Skeletal muscle tissue (tissue), 4 donors: ENCODE results near the gene KRT14. TPM values are rescaled to one million over a fixed set of nuclear protein-coding genes. Genes with fewer than 3 reads are reported as not detected.
"Not testable (repeated sequence)": the region's sequence is repeated elsewhere in the genome, so short reads cannot be mapped to it uniquely, and the experiment has no call there.

Experiments
- H3K27ac ChIP-seq: one replicate; pipeline ENCODE4 v1.7.0; 2013; ENCODE audit warnings: mild to moderate bottlenecking, low read depth, low read length, inconsistent platforms
- H3K27me3 ChIP-seq, 3 donors: one replicate each; pipeline ENCODE4 v1.7.0; 2013; ENCODE audit warnings: low read length in 3 of 3; ENCODE audit not compliant: control insufficient read depth in 3 of 3, insufficient read depth in 3 of 3
- H3K36me3 ChIP-seq, 3 donors: one replicate each; pipeline ENCODE4 v1.7.0; 2013; ENCODE audit warnings: low read length in 3 of 3; ENCODE audit not compliant: control insufficient read depth in 3 of 3, insufficient read depth in 3 of 3
- H3K4me1 ChIP-seq, 3 donors: one replicate each; pipeline ENCODE4 v1.7.0; 2013; ENCODE audit warnings: low read length in 3 of 3, mild to moderate bottlenecking in 3 of 3; ENCODE audit not compliant: control insufficient read depth in 3 of 3, insufficient read depth in 3 of 3
- H3K4me3 ChIP-seq, 3 donors: one replicate each; pipeline ENCODE4 v1.7.0; 2013; ENCODE audit warnings: low read length in 3 of 3
- H3K9ac ChIP-seq, 3 donors: one replicate each; pipeline ENCODE4 v1.7.0; 2013; ENCODE audit warnings: low read length in 3 of 3, mild to moderate bottlenecking in 3 of 3, moderate library complexity in 2 of 3, low read depth in 1 of 3
- H3K9me3 ChIP-seq, 3 donors: one replicate each; pipeline ENCODE4 v1.7.0; 2013; ENCODE audit warnings: low read length in 3 of 3; ENCODE audit not compliant: control insufficient read depth in 3 of 3
- total RNA-seq: library from RNA; depleted of rRNA; stranded (reverse); fragments of >200 nt; gene quantifications from one replicate; pipeline ENCODE4 v1.2.3, GENCODE V29; 2014
- donor health status: Osteomylitis.

Gene KRT14
- total RNA-seq, 1 donor from 2014 or later: 1.0 TPM

- H3K9me3 ChIP-seq, H3K4me1 ChIP-seq, H3K27ac ChIP-seq, H3K9ac ChIP-seq, H3K4me3 ChIP-seq, H3K36me3 ChIP-seq: not testable (repeated sequence)
- H3K27me3 ChIP-seq: peaks cover 0 to 21% (median 11%) of the 10 kb centered on the region in 3 donors
Measured at GRCh38 chr17:41622340-41623183, 35.9 kb upstream of the KRT14 start.

- H3K4me3 ChIP-seq: no peak overlapping the region
- H3K4me1 ChIP-seq: no peaks in the 10 kb centered on the region
- H3K27ac ChIP-seq: no peak overlapping the region
- no peaks in the 10 kb centered on the region for H3K36me3 ChIP-seq
- H3K27me3 ChIP-seq: peaks cover 0 to 25% (median 18%) of the 10 kb centered on the region in 3 donors
- H3K9me3 ChIP-seq: no peaks in the 10 kb centered on the region
- no peak overlapping the region for H3K9ac ChIP-seq
Measured at GRCh38 chr17:41621916-41622315, 35.2 kb upstream of the KRT14 start.

DNA sequence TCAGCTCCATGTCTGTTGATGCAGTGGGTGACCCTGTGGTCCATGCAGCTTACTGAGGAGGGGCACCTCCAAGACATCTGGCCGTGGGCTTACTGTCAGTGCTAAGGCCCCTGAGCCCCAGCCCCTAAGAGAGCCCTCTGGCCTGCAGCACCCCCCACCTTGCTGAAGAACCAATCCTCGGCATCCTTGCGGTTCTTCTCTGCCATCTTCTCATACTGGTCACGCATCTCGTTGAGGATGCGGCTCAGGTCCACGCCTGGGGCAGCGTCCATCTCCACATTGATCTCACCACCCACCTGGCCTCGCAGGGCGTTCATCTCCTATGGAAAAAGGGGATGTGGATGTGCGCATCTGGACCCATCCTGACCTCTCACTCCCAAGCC is 34.7 kb upstream of the KRT14 start:
- not testable (repeated sequence) for H3K4me3 ChIP-seq, H3K9me3 ChIP-seq, H3K27ac ChIP-seq, H3K4me1 ChIP-seq, H3K9ac ChIP-seq, H3K36me3 ChIP-seq
- peaks cover 0 to 25% (median 20%) of the 10 kb centered on the region in 3 donors for H3K27me3 ChIP-seq

DNA sequence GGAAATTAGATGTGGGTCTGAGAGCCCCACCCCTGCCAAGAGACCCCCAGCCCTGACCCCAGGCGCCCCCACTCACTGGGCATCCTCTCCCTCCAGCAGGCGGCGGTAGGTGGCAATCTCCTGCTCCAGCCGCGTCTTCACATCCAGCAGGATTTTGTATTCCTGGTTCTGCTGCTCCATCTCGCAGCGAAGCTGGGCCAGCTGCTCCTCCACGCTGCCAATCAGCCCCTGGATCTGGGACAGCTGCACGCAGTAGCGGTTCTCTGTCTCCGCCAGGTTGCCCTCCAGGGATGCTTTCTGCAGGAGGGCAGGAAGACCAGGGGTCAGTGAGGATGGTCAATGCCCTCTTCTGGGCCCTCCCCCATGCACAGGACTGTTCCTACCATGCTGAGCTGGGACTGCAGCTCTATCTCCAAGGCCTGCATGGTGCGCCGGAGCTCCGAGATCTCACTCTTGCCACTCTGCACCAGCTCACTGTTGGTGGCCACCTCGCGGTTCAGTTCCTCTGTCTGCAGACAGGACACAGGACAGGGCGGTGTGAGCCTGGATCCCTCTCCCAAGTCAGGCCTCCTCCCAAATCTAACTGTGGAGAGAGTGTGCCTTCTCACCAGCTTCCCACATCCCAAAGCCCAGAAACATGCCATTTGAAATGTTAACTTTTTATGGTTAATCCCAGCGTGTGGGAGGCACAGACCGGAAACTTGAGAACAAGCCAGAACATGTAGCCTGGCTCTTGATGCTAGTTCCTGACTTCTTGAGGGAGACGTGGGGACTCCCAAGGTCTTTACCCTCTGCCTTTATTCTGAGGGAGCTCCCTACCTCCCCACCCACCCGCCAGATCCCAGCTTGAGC is 34.1 kb upstream of the KRT14 start:
- Histone ChIP-seq H3K9ac (no peak overlapping the region), H3K4me3 (no peak overlapping the region), H3K27me3 (peaks cover 0 to 24% (median 20%) of the 10 kb centered on the region in 3 donors), H3K4me1 (no peaks in the 10 kb centered on the region), H3K36me3 (no peaks in the 10 kb centered on the region), H3K9me3 (no peaks in the 10 kb centered on the region), H3K27ac (no peak overlapping the region)

GRCh38 chr17:41619927-41620582 is 33.4 kb upstream of the KRT14 start:
- H3K27ac ChIP-seq, H3K9me3 ChIP-seq, H3K4me3 ChIP-seq, H3K4me1 ChIP-seq, H3K9ac ChIP-seq, H3K36me3 ChIP-seq: not testable (repeated sequence)
- H3K27me3 ChIP-seq: peaks cover 0 to 27% (median 20%) of the 10 kb centered on the region in 3 donors

GRCh38 chr17:41619036-41619926 is 32.6 kb upstream of the KRT14 start:
- Histone ChIP-seq H3K4me1 (no peaks in the 10 kb centered on the region), H3K27ac (no peak overlapping the region), H3K36me3 (no peaks in the 10 kb centered on the region), H3K9ac (no peak overlapping the region), H3K4me3 (no peak overlapping the region), H3K9me3 (no peaks in the 10 kb centered on the region), H3K27me3 (peaks cover 0 to 28% (median 20%) of the 10 kb centered on the region in 3 donors)

- Histone ChIP-seq H3K9me3 (no peaks in the 10 kb centered on the region), H3K36me3 (no peaks in the 10 kb centered on the region), H3K27me3 (peaks cover 0 to 28% (median 20%) of the 10 kb centered on the region in 3 donors), H3K9ac (no peak overlapping the region), H3K4me1 (no peaks in the 10 kb centered on the region), H3K27ac (no peak overlapping the region), H3K4me3 (no peak overlapping the region)
Measured at GRCh38 chr17:41618341-41619035, 31.8 kb upstream of the KRT14 start.

- Histone ChIP-seq H3K27me3 (peaks cover 0 to 27% (median 15%) of the 10 kb centered on the region in 3 donors), H3K36me3 (no peaks in the 10 kb centered on the region), H3K4me3 (no peak overlapping the region), H3K4me1 (no peaks in the 10 kb centered on the region), H3K9ac (no peak overlapping the region), H3K9me3 (no peaks in the 10 kb centered on the region), H3K27ac (no peak overlapping the region)
Measured at GRCh38 chr17:41617698-41618097, 31.0 kb upstream of the KRT14 start.

GRCh38 chr17:41617136-41617535 is 30.4 kb upstream of the KRT14 start:
- peaks cover 0 to 25% (median 15%) of the 10 kb centered on the region in 3 donors for H3K27me3 ChIP-seq

More at GRCh38 chr17:41617136-41617535, 30.4 kb upstream of the KRT14 start:
- H3K4me3 ChIP-seq: no peak overlapping the region
- no peak overlapping the region for H3K9ac ChIP-seq
- H3K4me1 ChIP-seq: no peaks in the 10 kb centered on the region
- no peaks in the 10 kb centered on the region for H3K9me3 ChIP-seq
- no peak overlapping the region for H3K27ac ChIP-seq
- no peaks in the 10 kb centered on the region for H3K36me3 ChIP-seq
